Activated CD4-positive, alpha-beta T cell treated with anti-CD3 and anti-CD28 coated beads, Interleukin-2, Interleukin-4, amounts not matched to agents 100 ng/mL and 50 ng/mL, durations not matched to agents 16 hours and 8 hours (primary cell): ENCODE data around the gene ZGRF1.
"Not testable (repeated sequence)": the region's sequence is repeated elsewhere in the genome, so short reads cannot be mapped to it uniquely, and the experiment has no call there.

ENCODE experiments used
- DNase-seq: peaks from one replicate; pipeline ENCODE4 v3.0.0-alpha.2; 2020; ENCODE audit warnings: low spot score

The ZGRF1 gene, protein sequence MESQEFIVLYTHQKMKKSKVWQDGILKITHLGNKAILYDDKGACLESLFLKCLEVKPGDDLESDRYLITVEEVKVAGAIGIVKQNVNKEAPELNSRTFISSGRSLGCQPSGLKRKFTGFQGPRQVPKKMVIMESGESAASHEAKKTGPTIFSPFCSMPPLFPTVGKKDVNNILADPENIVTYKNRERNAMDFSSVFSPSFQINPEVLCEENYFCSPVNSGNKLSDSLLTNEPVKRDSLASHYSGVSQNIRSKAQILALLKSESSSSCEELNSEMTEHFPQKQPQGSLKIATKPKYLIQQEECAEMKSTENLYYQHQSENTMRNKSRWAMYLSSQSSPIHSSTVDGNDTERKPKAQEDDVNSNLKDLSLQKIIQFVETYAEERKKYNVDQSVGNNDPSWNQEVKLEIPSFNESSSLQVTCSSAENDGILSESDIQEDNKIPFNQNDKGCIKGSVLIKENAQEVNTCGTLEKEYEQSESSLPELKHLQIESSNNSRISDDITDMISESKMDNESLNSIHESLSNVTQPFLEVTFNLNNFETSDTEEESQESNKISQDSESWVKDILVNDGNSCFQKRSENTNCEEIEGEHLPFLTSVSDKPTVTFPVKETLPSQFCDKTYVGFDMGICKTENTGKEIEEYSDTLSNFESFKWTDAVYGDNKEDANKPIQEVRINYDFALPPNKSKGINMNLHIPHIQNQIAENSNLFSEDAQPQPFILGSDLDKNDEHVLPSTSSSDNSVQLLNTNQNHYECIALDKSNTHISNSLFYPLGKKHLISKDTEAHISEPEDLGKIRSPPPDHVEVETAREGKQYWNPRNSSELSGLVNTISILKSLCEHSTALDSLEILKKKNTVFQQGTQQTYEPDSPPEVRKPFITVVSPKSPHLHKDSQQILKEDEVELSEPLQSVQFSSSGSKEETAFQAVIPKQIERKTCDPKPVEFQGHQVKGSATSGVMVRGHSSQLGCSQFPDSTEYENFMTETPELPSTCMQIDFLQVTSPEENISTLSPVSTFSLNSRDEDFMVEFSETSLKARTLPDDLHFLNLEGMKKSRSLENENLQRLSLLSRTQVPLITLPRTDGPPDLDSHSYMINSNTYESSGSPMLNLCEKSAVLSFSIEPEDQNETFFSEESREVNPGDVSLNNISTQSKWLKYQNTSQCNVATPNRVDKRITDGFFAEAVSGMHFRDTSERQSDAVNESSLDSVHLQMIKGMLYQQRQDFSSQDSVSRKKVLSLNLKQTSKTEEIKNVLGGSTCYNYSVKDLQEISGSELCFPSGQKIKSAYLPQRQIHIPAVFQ (N-terminal part only)

GRCh38 chr4:112636688-112637551 lies at the start of gene ZGRF1, which contains the start of gene LARP7:
ZGRF1 (minus strand) TSS chr4:112636909; CDS start chr4:112633176, 3,733 bp downstream.
LARP7 (plus strand) TSS chr4:112637143; CDS start chr4:112644670, 7,527 bp downstream.
- peak; percentile 99 for DNase-seq

DNA sequence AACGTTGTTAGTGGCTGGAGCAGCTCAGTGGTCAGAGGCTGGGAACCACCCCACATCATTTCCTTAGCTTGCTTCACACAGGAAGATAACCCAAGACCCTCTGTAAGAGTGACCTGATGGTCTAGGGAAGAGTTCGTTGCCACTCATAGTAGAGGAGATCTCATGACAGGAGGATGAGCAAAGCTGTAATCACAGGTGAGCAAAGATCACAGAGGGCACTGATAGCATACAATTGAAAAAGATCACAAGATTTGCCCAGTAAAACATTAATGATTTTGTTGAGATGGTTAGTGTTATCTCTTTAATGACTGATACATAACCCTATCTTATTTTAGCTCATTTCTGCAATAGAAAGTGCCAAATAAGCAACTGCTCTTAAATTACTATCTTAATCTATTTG lies 44.3 kb upstream of the ZGRF1 start:
- DNase-seq = no peak

GRCh38 chr4:112677519-112678091 lies 40.9 kb upstream of the ZGRF1 start:
- DNase-seq = no peak

GRCh38 chr4:112674376-112674775 lies 37.7 kb upstream of the ZGRF1 start:
- DNase-seq = no peak

GRCh38 chr4:112673686-112674085 lies 37.0 kb upstream of the ZGRF1 start:
- DNase-seq = no peak

GRCh38 chr4:112673076-112673475 lies 36.4 kb upstream of the ZGRF1 start:
- DNase-seq = no peak

GRCh38 chr4:112668131-112668530 lies 31.4 kb upstream of the ZGRF1 start:
- no peak for DNase-seq

DNA sequence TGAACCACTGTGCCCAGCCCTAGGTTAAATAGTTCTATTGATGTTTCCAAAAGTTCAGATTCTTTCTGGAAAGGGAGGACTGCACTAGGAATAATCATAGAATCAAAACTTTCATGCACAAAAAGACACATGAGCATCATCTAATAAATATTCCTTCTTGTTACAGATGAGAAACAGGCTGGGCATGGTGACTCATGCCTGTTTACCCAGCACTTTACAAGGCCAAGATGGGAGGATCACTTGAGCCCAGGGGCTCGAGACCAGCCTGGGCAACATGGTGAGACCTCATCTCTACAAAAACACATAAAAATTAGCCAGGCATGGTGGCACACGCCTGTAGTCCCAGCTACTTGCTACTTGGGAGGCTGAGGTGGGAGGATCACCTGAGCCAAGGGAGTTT lies 27.9 kb upstream of the ZGRF1 start:
- DNase-seq = no peak

GRCh38 chr4:112656115-112656514 lies 19.4 kb upstream of the ZGRF1 start:
- not testable (repeated sequence) for DNase-seq

- DNase-seq = no peak
Observed at GRCh38 chr4:112655270-112655669, 18.6 kb upstream of the ZGRF1 start.

DNA sequence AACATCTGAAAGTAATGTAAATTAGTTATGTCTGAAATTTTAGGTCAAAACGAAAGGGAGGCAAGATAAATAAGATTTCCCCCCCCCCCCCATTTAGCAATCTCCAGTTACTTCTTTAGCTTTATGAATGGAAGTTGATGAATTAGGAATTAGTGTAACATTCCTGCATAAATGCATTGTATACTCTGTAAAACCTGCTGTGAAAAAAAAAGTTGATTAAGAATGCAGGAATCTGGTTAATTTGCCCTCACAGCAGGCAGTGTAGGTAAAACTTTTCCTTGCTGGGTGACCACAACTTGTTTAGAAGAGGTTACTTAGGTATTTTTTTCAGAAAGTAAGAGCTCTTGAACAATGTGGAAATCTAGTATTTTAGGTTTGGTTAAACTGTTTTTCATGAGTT lies 15.5 kb upstream of the ZGRF1 start:
- no peak for DNase-seq

DNA sequence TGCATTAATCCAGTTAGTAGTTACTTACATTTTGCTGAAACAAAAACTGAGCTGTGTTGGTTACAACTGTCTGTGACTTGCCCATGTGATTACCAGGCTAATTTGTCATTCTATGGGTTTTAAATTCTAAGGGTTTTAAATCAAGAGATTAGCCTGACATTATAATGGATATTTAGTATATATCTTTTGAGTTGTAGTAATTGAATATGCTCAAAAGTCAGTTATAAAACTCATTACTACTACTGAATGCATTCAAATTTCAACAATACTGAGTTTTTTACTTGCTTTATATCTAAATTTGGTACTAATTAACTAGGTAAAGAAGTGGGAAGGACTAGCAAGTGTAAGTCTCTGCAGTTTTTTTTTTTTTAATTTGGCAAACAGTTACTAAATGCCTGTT lies 14.9 kb upstream of the ZGRF1 start:
- DNase-seq = no peak

- DNase-seq = no peak
Observed at GRCh38 chr4:112650332-112650731, 13.6 kb upstream of the ZGRF1 start.

- no peak for DNase-seq
Observed at GRCh38 chr4:112649055-112649408, 12.3 kb upstream of the ZGRF1 start.

DNA sequence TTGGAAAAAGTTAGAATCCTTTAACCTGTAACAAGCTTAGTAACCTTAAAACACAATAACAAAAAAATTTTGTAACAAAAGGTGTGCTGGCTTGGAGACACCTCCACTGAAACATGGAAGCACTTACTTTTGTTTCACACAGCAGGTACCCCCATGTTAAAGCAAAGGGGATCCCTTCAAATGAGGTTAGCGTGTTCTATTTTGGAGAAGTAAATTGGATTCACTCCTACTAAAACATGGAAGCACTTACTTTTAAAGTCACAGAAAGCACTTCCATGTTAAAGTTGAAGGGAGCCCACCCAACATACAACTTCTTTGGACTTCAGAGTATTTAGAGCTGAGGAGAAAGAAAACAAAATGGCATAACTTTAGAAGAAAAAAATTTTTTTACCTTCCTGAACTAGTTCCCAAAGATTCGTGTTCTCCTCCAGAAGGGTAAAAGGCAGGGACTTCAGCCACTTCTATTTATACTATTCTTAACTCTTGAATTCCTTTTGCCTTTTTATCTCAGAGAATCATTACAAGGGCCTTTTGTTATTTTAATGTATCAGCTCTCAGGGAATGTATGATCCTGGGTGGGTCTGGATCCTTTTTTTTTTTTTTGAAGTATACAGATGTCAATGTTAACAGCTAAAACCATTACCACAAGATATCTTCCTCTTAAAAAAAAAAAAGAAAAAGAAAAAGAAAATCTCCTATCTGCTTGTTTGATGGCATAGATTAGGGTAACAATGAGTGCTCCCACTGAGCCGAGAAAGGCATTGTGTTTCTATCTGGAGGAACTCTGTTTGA lies 11.8 kb upstream of the ZGRF1 start:
- DNase-seq = no peak

GRCh38 chr4:112647785-112648184 lies 11.1 kb upstream of the ZGRF1 start:
- DNase-seq = no peak

- no peak for DNase-seq
Observed at GRCh38 chr4:112646632-112647537, 10.2 kb upstream of the ZGRF1 start.

DNA sequence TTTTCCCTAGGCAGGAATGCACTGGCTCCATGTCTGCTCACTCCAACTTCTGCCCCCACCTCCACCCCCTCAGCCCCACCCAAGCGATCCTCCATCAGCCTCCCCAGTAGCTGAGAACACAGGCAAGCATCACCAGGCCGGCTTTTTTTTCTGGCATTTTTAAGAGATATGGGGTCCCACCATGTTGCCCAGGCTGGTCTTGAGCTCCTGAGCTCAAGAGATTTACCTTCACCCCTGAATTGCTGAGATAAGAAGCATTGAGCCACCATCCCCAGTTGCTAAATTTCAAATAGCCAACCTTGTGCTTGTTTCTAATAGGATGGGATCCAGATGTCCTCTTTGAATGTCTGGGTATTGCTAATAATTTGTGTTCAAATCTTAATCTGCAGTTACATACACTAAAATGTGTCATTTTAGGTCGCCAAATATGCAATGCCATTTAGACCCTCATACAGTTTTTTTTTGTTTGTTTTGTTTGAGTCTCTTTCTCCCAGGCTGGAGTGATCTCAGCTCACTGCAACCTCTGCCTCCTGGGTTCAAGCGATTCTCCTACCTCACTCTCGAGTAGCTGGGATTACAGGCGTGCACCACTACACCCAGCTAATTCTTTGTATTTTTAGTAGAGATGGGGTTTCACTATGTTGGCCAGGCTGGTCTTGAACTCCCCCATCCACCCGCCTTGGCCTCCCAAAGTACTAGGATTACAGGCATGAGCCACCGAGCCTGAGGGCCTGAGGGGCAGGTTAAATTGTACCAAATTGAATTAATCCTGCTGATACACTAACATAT lies 9.0 kb upstream of the ZGRF1 start:
- no peak for DNase-seq
